Raji (cell line): ENCODE data around the gene ABCC4.

Source experiments
- POLR2A ChIP-seq: IDR thresholded peaks from 2 replicates; pipeline ENCODE4 v1.6.1; 2011; ENCODE audit warnings: low read depth, low read length, control low read depth; ENCODE audit not compliant: insufficient read depth

ABCC4 gene

GRCh38 chr13:95248953-95249352, 52.3 kb downstream of the ABCC4 start:
- no peak for TF ChIP-seq POLR2A

- TF ChIP-seq POLR2A, result no peak
Measured at GRCh38 chr13:95247852-95248251, 53.4 kb downstream of the ABCC4 start.

DNA sequence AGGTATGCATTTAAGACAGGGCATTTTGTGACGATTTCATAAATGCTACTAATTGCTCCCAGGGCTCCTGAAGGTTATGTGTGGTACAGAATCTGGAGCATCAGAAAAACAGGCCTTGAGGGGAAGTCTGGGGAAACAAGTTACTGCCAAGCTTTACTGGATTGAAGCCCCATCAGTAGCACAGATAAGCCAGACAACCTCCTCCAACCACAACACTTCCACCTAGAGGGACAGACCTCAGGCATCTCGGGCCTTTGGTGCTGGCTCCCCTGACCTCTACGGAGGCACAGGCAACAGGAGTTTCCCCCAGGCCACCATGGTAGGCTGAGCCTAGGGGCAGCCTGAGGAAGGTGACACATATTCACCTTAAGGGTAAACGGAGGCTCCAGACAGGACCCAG, 54.1 kb downstream of the ABCC4 start:
- TF ChIP-seq POLR2A, result no peak

GRCh38 chr13:95246292-95247082, 54.8 kb downstream of the ABCC4 start:
- no peak for TF ChIP-seq POLR2A

DNA sequence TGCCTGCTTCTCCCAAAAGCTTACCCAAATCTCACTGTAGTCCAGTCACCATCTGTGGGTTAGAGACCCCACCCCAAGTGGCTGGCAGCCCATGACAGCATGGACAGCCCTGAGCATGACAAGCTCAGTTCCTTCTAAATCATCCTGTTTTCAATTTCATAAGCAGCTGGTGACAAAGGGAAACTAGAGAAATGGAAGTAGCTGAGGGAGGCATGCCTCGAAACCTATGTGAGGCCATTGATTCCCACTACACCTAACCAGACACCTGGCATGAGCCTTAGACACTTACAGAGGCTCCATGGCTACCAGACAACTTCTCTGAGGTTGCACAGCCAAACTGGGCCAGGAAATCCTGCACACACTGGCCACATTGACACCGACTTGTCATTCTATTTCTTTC, 56.2 kb downstream of the ABCC4 start:
- no peak for TF ChIP-seq POLR2A

GRCh38 chr13:95243207-95243606, 58.0 kb downstream of the ABCC4 start:
- no peak for TF ChIP-seq POLR2A

DNA sequence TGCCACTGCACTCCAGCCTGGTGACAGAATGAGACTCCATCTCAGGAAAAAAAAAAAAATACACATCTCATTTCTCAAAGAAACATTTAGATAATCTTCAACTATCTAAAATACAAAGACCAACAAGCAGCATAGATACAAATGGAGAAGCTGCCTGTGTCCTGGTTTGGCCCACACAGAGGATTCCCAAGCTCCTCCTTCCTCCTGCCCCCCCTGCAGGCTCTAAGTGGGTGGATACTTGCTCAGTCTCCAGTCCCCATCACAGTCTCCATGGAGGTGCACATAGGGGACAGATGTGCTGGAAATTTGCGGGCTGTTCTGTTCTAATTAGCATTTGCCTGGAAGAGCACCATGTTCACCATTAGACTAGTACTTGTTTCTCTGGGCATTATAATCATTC, 59.9 kb downstream of the ABCC4 start:
- TF ChIP-seq POLR2A, result no peak

- no peak for TF ChIP-seq POLR2A
Measured at GRCh38 chr13:95239283-95239682, 62.0 kb downstream of the ABCC4 start.

- no peak for TF ChIP-seq POLR2A
Measured at GRCh38 chr13:95237310-95237870, 63.9 kb downstream of the ABCC4 start.

GRCh38 chr13:95236774-95237173, 64.5 kb downstream of the ABCC4 start:
- TF ChIP-seq POLR2A, result no peak

- no peak for TF ChIP-seq POLR2A
Measured at GRCh38 chr13:95235974-95236373, 65.3 kb downstream of the ABCC4 start.

GRCh38 chr13:95235199-95235756, 66.0 kb downstream of the ABCC4 start:
- TF ChIP-seq POLR2A, result no peak

DNA sequence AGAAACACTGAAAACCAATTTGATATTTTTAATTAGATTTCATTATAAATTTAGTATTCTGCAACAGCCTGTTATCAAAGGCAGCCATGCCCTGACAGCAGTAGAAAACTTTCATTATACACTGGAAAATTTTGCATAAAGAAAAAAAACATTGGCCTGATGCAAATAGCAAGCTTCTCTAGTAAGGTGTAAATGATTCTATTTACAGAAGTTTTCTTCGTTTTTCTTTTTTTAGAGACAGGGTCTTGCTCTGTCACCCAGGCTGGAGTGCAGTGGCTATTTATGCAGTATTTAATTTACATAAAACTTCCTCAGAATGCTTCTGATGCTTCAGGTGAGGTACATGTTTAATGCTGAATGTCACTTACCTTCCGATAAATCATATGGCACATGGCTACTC, 67.0 kb downstream of the ABCC4 start:
- no peak for TF ChIP-seq POLR2A

GRCh38 chr13:95233026-95233635, 68.1 kb downstream of the ABCC4 start:
- TF ChIP-seq POLR2A, result no peak

DNA sequence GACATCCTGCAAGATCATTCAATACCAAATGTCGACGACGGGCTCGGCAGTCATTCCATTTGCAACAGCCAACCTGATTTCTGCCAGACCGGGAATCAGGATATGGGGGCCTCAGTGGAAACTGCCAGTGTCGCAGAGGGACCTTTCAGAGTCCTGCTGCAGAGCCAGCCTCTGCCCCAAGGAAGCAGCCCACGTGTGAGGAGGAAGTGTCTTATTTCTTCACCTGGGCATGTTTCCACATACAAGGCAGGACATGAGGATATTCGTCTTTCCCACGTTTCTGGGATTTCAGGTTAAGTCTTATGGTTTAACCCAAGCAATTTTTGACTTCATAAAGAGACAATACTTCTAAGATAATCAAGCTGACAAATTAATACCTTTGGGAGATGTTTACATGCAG, 69.9 kb downstream of the ABCC4 start:
- TF ChIP-seq POLR2A, result no peak

- TF ChIP-seq POLR2A, result no peak
Measured at GRCh38 chr13:95229855-95230254, 71.4 kb downstream of the ABCC4 start.

- TF ChIP-seq POLR2A, result no peak
Measured at GRCh38 chr13:95228130-95228529, 73.1 kb downstream of the ABCC4 start.
